HCT116 (cell line): ENCODE results near the gene EGF.

ENCODE experiments used
- FOSL1 ChIP-seq: IDR thresholded peaks from 2 replicates; pipeline ENCODE4 v1.6.1; 2012; ENCODE audit warnings: low read depth
- POLR2AphosphoS5 ChIP-seq: IDR thresholded peaks from 2 replicates; pipeline ENCODE4 v1.6.1; 2011; ENCODE audit warnings: mild to moderate bottlenecking, low read depth, low read length, moderate library complexity
- TF ChIP-seq, protein P1 (sequence below): IDR thresholded peaks from 2 replicates; pipeline ENCODE4 v1.6.1; 2012

DNA sequence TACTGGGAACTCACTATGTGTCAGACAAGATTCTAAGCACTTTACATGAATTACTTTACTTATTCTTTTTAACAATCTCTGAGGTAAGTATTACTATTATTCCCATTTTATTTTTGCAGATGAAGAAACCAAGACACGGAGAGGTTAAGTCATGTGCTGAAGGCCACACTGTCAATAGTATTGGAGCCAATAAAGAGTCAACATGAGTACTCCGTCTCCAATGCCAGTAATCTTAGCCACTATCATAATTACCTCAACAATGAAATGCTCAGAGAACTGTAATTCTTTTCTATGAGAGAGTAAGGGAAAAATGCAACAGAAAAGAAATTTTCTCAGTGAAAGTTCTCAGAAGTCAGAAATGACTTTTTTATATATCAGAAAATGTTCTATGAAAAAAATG, 12.7 kb downstream of the EGF start:
- TF ChIP-seq FOSL1 (no peak), POLR2AphosphoS5 (no peak)
- TF ChIP-seq, protein P1, sequence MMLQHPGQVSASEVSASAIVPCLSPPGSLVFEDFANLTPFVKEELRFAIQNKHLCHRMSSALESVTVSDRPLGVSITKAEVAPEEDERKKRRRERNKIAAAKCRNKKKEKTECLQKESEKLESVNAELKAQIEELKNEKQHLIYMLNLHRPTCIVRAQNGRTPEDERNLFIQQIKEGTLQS = no peak
